Limb (tissue), 2 donors: ENCODE results near the gene KIAA0040.
A peak's percentile ranks its signal among the peaks of the same experiment; 100 is the strongest.
"Not testable (repeated sequence)": the region's sequence is repeated elsewhere in the genome, so short reads cannot be mapped to it uniquely, and the experiment has no call there.

Source experiments
- DNase-seq, 2 donors: peaks; one replicate each; pipeline ENCODE4 v3.0.0-alpha.2; 2016; ENCODE audit errors: extremely low spot score in 2 of 2

Gene KIAA0040

DNA sequence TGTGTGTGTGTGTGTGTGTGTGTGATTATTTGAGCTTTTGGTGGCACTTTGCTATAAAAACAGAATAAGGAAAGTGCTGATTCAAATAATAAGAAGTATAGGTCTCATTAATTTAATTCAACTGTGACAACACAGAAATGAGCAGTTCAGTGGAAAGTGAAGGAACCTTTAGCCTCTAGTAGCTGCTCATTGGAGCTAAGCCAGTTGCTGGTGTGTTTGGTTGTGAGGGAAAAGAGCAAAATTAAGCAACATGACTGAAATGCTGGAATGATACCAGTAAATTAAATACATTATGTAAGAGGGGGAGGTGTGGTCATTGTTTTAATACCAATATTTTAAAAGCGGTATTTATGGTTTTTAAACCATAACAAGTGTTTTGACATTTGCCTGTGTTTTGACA, 55.2 kb downstream of the KIAA0040 start:
- no peak for DNase-seq

DNA sequence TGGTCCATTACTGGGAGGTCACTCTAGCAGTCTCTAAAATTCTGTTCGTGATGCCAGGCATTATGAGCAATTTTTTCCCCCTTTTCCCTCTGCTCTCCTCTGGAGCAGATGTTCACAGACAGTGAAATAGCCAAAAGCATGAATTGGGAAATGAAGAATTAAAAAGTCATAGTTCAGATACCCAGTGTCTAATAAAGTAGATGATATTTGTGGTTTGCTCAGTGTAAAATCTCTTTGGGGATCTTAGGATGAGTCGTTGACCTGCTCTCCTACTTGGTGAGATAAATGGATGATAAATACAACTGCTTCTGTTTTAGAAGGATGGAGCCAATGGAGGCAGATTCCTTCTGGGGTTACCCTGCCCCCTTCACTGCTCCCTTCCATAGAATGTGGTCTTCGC, 56.3 kb downstream of the KIAA0040 start:
- DNase-seq, result no peak

DNA sequence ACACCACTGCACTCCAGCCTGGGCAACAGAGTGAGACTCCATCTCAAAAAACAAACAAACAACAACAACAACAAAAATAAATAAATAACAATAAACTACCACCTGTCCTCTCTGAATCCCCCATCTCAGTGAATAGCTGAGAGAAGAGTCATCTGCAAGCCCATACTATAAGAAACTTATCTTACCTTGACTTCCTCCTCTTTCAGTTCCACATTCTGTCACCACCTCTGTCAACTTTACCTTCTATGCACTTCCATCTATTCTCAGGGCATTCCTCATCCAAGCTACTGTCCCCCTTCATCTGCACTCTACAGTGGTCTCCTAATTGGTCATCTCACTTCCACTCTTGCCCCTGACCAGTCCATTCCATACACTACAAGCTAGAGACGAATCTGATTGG, 58.1 kb downstream of the KIAA0040 start:
- DNase-seq, result no peak

DNA sequence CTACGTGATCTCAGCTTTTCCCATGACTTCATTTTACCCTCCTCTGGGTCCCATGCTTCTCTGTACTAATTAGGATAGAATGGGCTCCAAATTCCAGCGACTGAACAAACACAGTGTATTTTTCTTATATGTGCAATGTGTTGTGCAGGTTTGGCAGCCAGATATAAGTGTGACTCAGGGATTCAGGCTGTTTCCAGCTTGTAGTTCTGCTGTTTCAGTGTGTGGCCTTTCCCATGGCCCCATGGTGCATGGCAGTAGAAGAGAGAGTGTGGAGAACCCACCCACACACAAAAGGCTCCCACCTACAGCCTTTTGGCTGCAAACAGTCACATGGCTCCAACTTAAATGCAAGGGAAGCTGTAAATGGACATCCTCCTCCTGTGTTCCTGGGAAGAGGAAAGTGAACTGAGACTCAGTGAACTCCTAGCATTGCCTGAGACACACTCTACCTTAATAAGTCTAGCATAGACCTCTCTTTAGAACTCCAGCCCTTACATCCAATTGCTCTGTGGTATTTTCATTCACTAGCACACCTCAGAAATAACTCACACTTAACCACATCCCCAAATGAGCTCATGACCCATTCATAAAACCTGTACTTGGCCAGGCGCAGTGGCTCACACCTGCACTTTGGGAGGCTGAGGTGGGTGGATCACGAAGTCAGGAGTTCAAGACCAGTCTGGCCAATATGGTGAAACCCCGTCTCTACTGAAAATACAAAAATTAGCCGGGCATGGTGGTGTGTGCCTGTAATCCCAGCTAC, 58.7 kb downstream of the KIAA0040 start:
- no peak for DNase-seq

DNA sequence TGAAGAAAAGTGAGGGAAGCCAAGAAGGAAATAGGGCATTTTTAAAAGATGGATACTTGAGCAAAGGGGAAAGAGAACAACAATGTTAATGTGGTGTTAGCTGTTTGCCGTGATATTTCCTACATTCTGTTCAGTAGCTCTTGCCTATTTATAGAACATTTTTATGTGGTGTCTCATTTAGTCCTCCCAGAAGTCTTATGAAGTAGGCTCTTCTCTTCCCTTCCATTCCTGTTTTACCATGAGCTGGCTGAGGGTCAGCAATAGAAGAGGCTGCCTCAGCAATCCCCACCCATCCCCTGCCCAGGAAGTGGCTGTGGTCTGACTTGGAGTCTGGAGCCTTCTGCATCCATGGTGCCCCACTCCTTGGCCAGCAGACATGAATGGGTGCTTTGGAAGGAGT, 60.1 kb downstream of the KIAA0040 start:
- DNase-seq, result no peak

DNA sequence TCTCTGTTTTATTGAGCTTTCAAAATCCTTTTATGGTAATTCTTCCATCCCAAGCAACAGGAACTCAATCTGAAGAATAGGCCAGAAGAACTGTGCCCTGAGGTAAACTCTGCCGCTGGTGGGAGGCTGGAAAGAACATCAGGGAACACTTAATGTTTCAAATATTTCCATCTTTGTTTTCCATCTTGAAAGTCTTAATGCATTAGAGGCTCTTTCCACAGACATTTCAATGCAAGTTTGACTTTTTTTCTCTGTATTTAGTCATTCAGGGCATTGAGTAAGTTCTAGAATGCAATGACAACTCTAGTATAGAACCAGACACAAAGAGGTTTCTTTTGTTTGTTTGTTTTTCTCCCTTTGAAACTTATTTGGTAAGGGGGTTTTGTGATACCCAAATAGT, 61.5 kb downstream of the KIAA0040 start:
- DNase-seq, result no peak

DNA sequence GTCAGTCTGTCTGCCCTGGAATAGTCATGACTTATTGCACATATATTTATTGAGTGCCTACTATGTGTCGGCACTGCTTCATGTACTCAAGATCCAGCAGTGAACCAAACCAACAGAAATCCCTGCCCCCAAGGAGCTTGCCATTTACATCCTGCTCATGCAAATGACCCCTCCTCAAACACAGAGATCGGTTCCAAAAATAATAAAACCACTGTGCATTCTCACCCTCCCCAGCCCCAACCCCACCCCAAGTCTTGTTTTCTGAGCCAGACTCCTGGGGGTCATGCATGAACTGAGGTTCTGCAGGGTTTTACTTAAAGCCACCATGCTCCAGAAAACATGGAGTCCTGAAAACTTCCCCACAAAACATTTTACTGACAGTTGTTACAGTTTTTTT, 61.9 kb downstream of the KIAA0040 start:
- DNase-seq, result no peak

DNA sequence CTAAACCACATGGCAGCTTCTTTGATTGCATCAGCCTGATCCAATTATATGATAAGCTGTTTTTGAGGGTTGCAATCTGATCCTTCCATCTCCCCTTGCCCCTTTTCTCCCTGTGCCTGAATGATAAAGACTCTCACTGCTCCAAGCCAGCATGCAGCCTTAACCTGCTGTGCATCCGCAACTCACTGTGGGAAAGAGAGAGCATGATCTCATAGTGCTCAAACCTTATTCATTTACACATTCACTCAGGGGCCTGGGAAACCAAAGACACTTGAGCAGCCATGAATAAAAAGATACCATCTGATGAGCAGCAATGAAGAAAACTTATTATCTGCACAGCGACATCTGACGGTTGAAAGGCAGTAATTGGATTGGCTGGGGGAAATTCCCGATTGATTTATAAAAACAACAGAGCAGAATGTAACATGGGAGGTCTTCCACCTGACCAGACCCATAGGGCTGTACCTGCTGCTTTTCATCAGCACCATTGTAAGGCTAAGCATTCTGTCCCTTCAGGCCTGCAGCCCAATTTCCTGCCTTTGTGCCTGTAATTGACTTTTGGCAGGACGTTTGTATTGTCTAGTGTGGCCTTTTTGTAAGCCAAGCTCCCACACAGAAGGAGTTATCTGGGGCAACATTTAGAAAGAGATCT, 62.5 kb downstream of the KIAA0040 start:
- DNase-seq, result no peak

DNA sequence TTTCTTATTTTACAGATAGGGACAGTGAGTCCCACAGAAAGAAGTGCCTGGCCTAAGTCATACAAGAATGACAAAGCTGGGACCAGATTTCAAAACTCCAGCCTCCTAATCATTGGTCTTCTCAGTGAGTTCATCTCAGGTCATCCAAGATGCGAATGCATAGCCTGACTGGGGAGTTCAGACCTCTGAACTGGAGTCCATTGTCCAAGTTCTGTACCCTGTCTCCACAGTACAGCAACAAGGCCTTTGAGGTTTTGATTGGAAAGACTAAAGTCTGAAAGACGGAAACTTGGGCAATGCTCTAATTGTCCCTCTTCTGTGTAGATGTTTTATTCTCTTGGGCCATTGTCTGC, 63.0 kb downstream of the KIAA0040 start:
- DNase-seq, result no peak

DNA sequence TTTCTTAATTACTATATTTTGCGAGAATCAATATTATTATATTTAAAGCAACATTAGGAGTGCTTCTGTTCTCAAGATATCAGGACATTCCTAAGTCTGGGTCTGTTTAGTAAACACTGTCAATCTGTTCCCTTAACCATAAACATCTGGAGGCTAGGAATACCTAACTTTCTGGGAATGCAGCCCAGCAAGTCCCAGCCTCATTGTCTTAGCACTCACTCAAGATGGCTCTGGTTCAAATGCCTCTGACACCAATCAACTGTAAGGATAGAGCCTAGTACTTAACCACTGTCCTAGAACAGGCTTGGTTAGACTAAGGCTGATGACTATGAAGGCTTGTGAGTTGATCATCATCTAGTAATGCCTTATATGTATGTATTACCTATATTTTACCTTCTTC, 63.4 kb downstream of the KIAA0040 start:
- DNase-seq, result peak in 1 of 2 donors; percentile 55

DNA sequence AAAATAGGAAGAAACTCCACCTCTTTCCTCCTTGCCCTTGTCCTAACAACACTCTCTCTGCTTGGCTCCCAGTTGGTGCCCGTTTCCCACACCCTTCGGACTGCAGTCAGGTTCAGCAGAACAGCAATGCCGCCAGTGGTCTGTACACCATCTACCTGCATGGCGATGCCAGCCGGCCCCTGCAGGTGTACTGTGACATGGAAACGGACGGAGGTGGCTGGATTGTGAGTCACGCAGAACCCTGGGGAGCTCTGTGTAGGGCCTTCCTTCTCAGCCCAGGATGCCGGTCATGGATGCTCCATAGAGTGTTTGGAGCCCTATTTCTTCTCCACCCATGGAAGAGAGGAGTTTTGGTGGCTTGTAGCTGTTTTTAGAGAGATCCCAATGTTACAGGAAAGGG, 64.1 kb downstream of the KIAA0040 start:
- no peak for DNase-seq

DNA sequence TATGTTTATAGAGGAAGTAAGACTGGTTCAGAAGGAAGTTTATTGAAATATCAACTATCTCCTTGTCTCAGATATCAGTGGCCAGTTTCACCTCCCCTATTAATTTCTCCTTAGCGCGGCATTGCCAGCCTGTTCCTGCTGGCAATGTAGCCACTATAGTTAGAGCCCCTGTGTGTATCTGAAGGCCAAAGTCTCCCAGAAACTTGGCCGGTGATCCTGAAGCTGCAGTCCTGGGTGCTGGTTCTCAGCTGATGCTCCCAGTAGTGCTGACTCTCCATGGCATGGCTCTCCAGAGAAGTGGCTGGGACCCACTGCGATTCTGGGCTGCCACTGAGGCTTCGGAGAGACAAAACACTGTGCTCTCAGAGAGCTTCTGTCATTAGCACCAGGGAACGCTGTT, 65.0 kb downstream of the KIAA0040 start:
- DNase-seq, result no peak

DNA sequence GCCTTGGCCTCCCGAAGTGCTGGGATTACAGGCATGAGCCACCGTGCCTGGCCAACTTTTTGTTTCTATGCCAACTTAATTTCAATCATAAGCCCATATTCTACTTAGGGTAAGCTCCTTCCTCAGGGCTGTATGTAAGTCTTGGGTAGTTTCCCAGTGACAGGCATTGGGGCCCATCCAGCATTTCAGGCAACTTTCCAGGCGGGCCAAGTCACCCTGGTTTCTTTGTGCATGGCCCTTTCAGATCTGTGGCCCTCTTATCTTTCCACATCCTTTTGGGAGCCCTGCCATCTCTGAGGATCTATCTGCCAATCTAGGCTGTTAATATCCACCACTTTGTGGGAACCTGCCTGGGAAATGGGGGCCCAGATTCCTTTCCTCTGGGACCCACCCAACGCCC, 66.2 kb downstream of the KIAA0040 start:
- no peak for DNase-seq

DNA sequence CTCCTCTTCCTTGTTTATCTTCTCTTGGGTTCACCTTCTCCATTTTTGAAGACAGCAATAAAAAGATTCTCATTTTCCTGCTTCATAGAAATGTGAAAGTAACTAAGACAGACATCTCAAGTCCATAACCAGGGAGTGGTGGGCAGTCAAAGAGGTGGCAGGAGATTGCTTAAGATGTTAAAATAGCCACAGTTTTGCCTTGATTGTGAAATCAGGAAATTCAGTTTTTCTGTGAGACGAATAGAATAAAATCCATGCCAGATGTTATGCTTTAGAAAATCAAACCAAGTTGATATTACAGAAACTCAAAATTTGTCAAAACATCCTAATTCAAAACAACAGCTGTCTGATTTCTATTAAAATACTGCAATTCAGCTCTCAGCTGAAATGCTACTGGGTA, 67.7 kb downstream of the KIAA0040 start:
- DNase-seq, result no peak

DNA sequence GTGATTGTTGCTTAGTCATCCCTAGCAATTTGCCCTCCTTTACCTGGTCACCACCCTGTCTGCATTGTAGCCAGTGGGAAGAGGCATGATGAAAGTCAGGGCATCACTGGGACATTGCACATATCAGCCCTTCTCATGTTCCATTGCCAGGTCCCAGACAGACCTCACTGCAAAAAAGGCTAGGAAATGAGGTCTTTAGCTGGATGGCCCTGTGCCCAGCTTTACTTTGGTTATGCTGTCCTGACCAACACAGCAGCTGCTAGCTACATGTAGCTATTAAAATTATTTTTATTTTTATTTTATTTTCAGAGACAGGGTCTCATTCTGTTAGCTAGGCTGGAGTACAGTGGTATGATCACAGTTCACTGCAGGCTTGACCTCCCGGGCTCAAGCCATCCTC, 72.1 kb downstream of the KIAA0040 start:
- DNase-seq, result no peak

DNA sequence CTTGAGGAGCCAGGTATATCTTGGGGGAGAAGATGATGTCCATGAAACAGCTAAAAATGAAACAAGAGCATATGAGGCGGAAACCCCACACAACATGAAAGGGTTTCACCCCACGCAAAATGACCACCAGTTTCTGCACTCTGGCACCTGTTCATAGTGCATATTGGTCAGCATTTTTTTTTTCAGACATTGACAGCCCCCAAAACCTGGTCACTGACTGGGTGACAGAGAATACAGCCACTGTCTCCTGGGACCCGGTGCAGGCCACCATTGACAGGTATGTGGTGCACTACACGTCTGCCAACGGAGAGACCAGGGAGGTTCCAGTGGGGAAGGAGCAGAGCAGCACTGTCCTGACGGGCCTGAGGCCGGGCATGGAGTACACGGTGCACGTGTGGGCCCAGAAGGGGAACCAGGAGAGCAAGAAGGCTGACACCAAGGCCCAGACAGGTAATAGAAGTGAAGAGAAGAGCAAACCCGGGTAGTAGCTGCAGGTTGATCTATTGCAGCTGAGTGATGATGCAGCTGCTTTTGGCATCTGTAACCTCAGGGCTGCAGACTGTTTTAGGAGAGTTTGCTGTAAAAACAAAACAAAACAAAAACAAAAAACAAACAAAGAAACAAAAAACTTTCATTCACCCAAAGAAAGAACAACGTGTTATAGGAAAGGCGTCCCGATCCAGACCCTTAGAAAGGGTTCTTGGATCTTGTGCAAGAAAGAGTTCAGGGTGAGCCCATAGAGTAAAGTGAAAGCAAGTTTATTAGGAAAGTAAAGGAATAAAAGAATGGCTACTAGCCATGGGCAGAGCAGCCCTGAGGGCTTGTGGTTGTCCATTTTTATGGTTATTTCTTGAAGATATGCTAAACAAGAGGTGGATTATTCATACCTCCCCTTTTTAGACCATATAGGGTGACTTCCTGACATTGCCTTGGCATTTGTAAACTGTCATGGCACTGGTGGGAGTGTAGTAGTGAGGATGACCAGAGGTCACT, 73.9 kb downstream of the KIAA0040 start:
- DNase-seq, result no peak

DNA sequence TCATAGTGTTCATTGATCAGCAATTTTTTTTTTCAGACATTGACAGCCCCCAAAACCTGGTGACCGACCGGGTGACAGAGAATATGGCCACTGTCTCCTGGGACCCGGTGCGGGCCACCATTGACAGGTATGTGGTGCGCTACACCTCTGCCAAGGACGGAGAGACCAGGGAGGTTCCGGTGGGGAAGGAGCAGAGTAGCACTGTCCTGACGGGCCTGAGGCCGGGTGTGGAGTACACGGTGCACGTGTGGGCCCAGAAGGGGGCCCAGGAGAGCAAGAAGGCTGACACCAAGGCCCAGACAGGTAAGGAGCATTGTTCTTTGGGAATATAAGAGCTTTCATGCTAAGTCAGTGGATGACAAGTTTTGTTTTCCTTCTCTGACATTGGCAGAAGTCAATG, 75.7 kb downstream of the KIAA0040 start:
- DNase-seq, result no peak

DNA sequence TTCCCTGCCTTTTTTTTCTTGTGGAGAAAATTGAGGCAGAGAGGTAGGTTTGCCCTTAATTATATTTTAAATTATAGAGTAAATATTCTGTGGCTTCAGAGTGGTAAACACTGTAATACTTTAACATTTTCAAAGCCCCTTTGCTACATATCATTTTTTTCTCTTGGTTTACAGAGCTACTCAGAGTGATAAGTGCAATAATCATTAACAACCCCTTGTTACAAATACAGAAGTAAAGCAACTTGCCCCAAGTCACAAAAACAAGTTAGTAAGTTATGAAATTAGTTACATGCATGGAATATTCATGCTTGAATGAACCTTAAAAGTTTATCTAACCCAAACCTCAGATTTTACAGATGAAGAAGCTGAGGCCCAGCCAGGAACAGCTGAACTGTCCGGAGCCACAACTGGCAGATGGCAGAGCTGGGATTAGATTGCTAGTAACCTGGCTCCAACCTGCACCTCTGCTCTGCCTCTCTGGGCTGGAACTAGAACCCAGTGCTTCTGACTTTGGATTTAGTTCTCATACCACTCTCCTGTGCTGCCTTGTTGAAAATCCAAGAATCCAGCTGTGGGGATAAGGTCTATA, 76.3 kb downstream of the KIAA0040 start:
- no peak for DNase-seq

DNA sequence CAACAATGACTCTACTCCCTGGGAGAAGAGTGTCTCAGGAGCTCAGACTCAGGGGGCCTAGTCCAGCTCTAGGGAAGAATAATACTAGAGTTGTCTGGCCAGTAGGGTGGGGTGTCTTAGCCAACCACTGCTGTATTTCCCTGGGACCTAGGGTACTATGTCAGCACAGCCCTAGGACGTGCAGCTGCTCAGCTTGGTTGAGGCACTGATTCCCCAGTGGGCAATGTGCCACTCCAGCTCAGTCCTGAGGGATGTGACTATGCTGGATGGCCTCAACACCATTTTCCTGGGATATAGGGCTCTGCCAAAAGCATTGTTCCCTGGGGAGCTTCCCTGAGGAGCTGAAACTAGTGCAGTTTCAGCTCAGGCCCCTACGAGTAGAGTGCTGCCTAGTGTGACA, 77.6 kb downstream of the KIAA0040 start:
- DNase-seq, result no peak

DNA sequence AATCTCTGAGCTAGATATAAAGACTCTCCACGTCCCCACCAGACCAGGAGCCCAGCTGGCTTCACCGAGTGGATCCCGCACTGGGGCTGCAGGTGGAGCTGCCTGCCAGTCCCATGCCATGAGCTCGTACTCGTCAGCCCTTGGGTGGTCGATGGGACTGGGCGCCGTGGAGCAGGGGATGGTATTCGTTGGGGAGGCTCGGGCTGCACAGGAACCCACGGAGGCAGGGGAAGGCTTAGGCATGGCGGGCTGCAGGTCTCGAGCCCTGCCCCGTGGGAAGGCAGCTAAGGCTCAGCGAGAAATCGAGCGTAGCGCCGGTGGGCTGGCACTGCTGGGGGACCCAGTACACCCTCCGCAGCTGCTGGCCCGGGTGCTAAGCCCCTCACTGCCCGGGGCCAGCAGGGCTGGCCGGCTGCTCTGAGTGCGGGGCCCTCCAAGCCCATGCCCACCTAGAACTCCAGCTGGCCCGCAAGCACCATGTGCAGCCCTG, 84.2 kb downstream of the KIAA0040 start:
- DNase-seq, result not testable (repeated sequence)
